Central memory CD8-positive, alpha-beta T cell (primary cell): ENCODE results near the gene RILP.
"Not testable (repeated sequence)": the region's sequence is repeated elsewhere in the genome, so short reads cannot be mapped to it uniquely, and the experiment has no call there.

Source experiments
- ATAC-seq: fragments of 150-1000 bp; cut with Tn5 transposase; replicated peaks from 2 replicates; pipeline ENCODE4 v1.10.0; 2022; ENCODE audit warnings: mild to moderate bottlenecking, moderate FRiP score, moderate number of reproducible peaks; ENCODE audit not compliant: poor library complexity, severe bottlenecking; ENCODE audit errors: extremely low read depth
- DNase-seq, 2 donors: peaks; one replicate each; pipeline ENCODE4 v3.0.0; 2021; ENCODE audit warnings: low spot score in 2 of 2
- H3K27ac Mint-ChIP-seq: one replicate; pipeline ENCODE4 v1.8.0; 2022; ENCODE audit warnings: low read depth, mild to moderate bottlenecking, moderate library complexity, mixed read lengths
- H3K27me3 Mint-ChIP-seq: one replicate; pipeline ENCODE4 v1.8.0; 2022; ENCODE audit warnings: mixed read lengths
- H3K36me3 Mint-ChIP-seq: one replicate; pipeline ENCODE4 v1.8.0; 2022; ENCODE audit warnings: mild to moderate bottlenecking, moderate library complexity, mixed read lengths; ENCODE audit not compliant: insufficient read depth
- H3K4me1 Mint-ChIP-seq: one replicate; pipeline ENCODE4 v1.8.0; 2022; ENCODE audit warnings: mixed read lengths
- H3K4me3 Mint-ChIP-seq: one replicate; pipeline ENCODE4 v1.8.0; 2022; ENCODE audit warnings: mild to moderate bottlenecking, moderate library complexity, mixed read lengths
- H3K9me3 Mint-ChIP-seq: one replicate; pipeline ENCODE4 v1.8.0; 2022; ENCODE audit warnings: mixed read lengths

Gene RILP

GRCh38 chr17:1649844-1650501 lies at the start of gene RILP:
TSS of gene RILP (minus strand) at chr17:1649866. CDS start at chr17:1649804, 62 bp downstream.
- no peaks in the 10 kb centered on the region for H3K27me3 Mint-ChIP-seq
- no peak within 1 kb of the TSS for H3K27ac Mint-ChIP-seq
- H3K36me3 Mint-ChIP-seq = peaks cover 42% of the 10 kb centered on the region
- no peaks in the 10 kb centered on the region for H3K9me3 Mint-ChIP-seq
- no peak for DNase-seq
- no peaks in the 10 kb centered on the region for H3K4me1 Mint-ChIP-seq
- peak within 1 kb of the TSS; percentile 68 for H3K4me3 Mint-ChIP-seq
- no peak for ATAC-seq

- Mint-ChIP-seq H3K27me3 (peaks cover 12% of the 10 kb centered on the region), H3K27ac (no peak overlapping the region), H3K4me1 (no peaks in the 10 kb centered on the region), H3K36me3 (no peaks in the 10 kb centered on the region), H3K4me3 (no peak overlapping the region), H3K9me3 (no peaks in the 10 kb centered on the region)
- no peak for DNase-seq
- ATAC-seq = no peak
Observed at GRCh38 chr17:1697681-1698080, 48.0 kb upstream of the RILP start.

- Mint-ChIP-seq H3K27me3 (peaks cover 19% of the 10 kb centered on the region), H3K27ac (no peak overlapping the region), H3K4me3 (no peak overlapping the region), H3K9me3 (no peaks in the 10 kb centered on the region), H3K4me1 (no peaks in the 10 kb centered on the region), H3K36me3 (no peaks in the 10 kb centered on the region)
- ATAC-seq (no peak), DNase-seq (no peak)
Observed at GRCh38 chr17:1695365-1695764, 45.7 kb upstream of the RILP start.

- no peak overlapping the region for H3K27ac Mint-ChIP-seq
- peaks cover 19% of the 10 kb centered on the region for H3K27me3 Mint-ChIP-seq
Observed at GRCh38 chr17:1693339-1693738, 43.7 kb upstream of the RILP start.

GRCh38 chr17:1690544-1691221 lies 41.0 kb upstream of the RILP start:
- no peak overlapping the region for H3K27ac Mint-ChIP-seq

More at GRCh38 chr17:1693339-1693738, 43.7 kb upstream of the RILP start:
- ATAC-seq (no peak), DNase-seq (no peak)
- H3K4me3 Mint-ChIP-seq = no peak overlapping the region
- no peaks in the 10 kb centered on the region for H3K9me3 Mint-ChIP-seq
- H3K36me3 Mint-ChIP-seq = no peaks in the 10 kb centered on the region
- H3K4me1 Mint-ChIP-seq = no peaks in the 10 kb centered on the region

GRCh38 chr17:1688405-1688804 lies 38.7 kb upstream of the RILP start:
- not testable (repeated sequence) for DNase-seq, H3K36me3 Mint-ChIP-seq, H3K4me3 Mint-ChIP-seq, H3K27ac Mint-ChIP-seq, H3K9me3 Mint-ChIP-seq, ATAC-seq
- Mint-ChIP-seq H3K4me1 (peaks cover 17% of the 10 kb centered on the region), H3K27me3 (peaks cover 14% of the 10 kb centered on the region)

More at GRCh38 chr17:1690544-1691221, 41.0 kb upstream of the RILP start:
- Mint-ChIP-seq H3K27me3 (peaks cover 19% of the 10 kb centered on the region), H3K9me3 (no peaks in the 10 kb centered on the region), H3K36me3 (no peaks in the 10 kb centered on the region), H3K4me3 (no peak overlapping the region), H3K4me1 (no peaks in the 10 kb centered on the region)
- ATAC-seq = no peak
- DNase-seq = no peak

- Mint-ChIP-seq H3K36me3 (peaks cover 22% of the 10 kb centered on the region), H3K4me3 (no peak overlapping the region), H3K4me1 (peaks cover 35% of the 10 kb centered on the region), H3K27ac (no peak overlapping the region), H3K9me3 (no peaks in the 10 kb centered on the region), H3K27me3 (no peaks in the 10 kb centered on the region)
- ATAC-seq = no peak
- no peak for DNase-seq
Observed at GRCh38 chr17:1686086-1686485, 36.4 kb upstream of the RILP start.

GRCh38 chr17:1684378-1685189 lies 34.9 kb upstream of the RILP start, which contains the start of gene PRPF8:
TSS of gene PRPF8 (minus strand) at chr17:1684867. CDS start at chr17:1684571, 296 bp downstream.
- Mint-ChIP-seq H3K27me3 (no peaks in the 10 kb centered on the region), H3K9me3 (no peaks in the 10 kb centered on the region), H3K4me1 (peaks cover 45% of the 10 kb centered on the region), H3K27ac (peak within 1 kb of the TSS; percentile 96), H3K4me3 (peak within 1 kb of the TSS; percentile 94), H3K36me3 (peaks cover 37% of the 10 kb centered on the region)
- ATAC-seq (peak; percentile 99), DNase-seq (peak; percentile 95 to 98)

GRCh38 chr17:1683459-1683858 lies 33.8 kb upstream of the RILP start:
- DNase-seq = no peak
- Mint-ChIP-seq H3K4me1 (peaks cover 45% of the 10 kb centered on the region), H3K9me3 (no peaks in the 10 kb centered on the region), H3K36me3 (peaks cover 47% of the 10 kb centered on the region), H3K4me3 (peak overlapping the region; percentile 94), H3K27me3 (no peaks in the 10 kb centered on the region), H3K27ac (peak overlapping the region; percentile 96)
- no peak for ATAC-seq

GRCh38 chr17:1676401-1676800 lies 26.7 kb upstream of the RILP start:
- Mint-ChIP-seq H3K9me3 (no peaks in the 10 kb centered on the region), H3K4me1 (peaks cover 21% of the 10 kb centered on the region), H3K4me3 (no peak overlapping the region), H3K27ac (no peak overlapping the region), H3K27me3 (no peaks in the 10 kb centered on the region), H3K36me3 (peaks cover 93% of the 10 kb centered on the region)
- no peak for DNase-seq
- no peak for ATAC-seq

- H3K4me3 Mint-ChIP-seq = no peak overlapping the region
- DNase-seq = no peak
- H3K27me3 Mint-ChIP-seq = no peaks in the 10 kb centered on the region
- H3K9me3 Mint-ChIP-seq = no peaks in the 10 kb centered on the region
- peaks cover 42% of the 10 kb centered on the region for H3K4me1 Mint-ChIP-seq
- no peak for ATAC-seq
- peaks cover 93% of the 10 kb centered on the region for H3K36me3 Mint-ChIP-seq
- peak overlapping the region; percentile 44 for H3K27ac Mint-ChIP-seq
Observed at GRCh38 chr17:1673041-1673785, 23.5 kb upstream of the RILP start.

- ATAC-seq, H3K9me3 Mint-ChIP-seq, DNase-seq, H3K27me3 Mint-ChIP-seq, H3K4me3 Mint-ChIP-seq, H3K27ac Mint-ChIP-seq: not testable (repeated sequence)
- Mint-ChIP-seq H3K36me3 (peaks cover 85% of the 10 kb centered on the region), H3K4me1 (peaks cover 23% of the 10 kb centered on the region)
Observed at GRCh38 chr17:1663934-1664333, 14.3 kb upstream of the RILP start.
